GM06990 (cell line): ENCODE data around the gene SHCBP1L.

Source experiments
- DNase-seq: peaks from one replicate; pipeline ENCODE4 v3.0.0-alpha.2; 2011; ENCODE audit not compliant: insufficient read length; ENCODE audit errors: extremely low read depth
- H3K27me3 ChIP-seq: replicated peaks from 2 replicates; pipeline ENCODE4 v1.6.0; 2011; ENCODE audit warnings: low read length; ENCODE audit not compliant: control insufficient read depth, insufficient read depth
- H3K36me3 ChIP-seq: 2 replicates; pipeline ENCODE4 v1.5.1; 2011; ENCODE audit warnings: low read length; ENCODE audit not compliant: control insufficient read depth, insufficient read depth
- H3K4me3 ChIP-seq: replicated peaks from 2 replicates; pipeline ENCODE4 v1.5.1; 2011; ENCODE audit warnings: low read depth, mild to moderate bottlenecking, control low read depth, low read length
- CTCF ChIP-seq: IDR thresholded peaks from 2 replicates; pipeline ENCODE4 v1.5.1; 2011; ENCODE audit warnings: low read length, control low read depth, mild to moderate bottlenecking, inconsistent platforms; ENCODE audit not compliant: insufficient read depth, poor library complexity, severe bottlenecking

SHCBP1L gene

GRCh38 chr1:182952677-182953444, at the start of gene SHCBP1L:
TSS of gene SHCBP1L (minus strand) at chr1:182953166. CDS start at chr1:182953133, 33 bp downstream.
- Histone ChIP-seq H3K27me3 (no peaks in the 10 kb centered on the region), H3K4me3 (no peak within 1 kb of the TSS), H3K36me3 (no peaks in the 10 kb centered on the region)
- TF ChIP-seq CTCF: no peak
- peak; percentile 6 for DNase-seq

DNA sequence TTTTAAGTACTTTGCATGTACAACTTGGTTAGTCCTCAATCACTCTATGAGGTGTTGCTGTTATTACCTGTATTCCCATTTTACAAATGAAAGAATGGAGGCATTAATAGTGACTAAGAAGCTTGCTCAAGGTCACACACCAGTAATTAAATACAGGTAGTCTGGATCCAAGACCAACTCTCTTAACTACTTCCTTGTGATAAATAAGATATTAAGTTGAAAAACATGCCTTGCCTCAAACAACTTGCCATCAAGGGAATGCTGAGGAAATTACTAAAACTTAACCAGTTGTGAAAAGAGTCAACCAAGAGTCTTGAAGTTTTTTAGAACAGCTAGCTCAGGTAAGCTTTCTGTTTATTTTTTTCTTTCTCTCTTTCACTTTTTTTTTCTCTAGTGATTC, 49.3 kb upstream of the SHCBP1L start:
- no peak for DNase-seq
- H3K27me3 ChIP-seq: no peaks in the 10 kb centered on the region
- H3K36me3 ChIP-seq: no peaks in the 10 kb centered on the region
- no peak for TF ChIP-seq CTCF
- no peak overlapping the region for H3K4me3 ChIP-seq

- Histone ChIP-seq H3K4me3 (no peak overlapping the region), H3K36me3 (no peaks in the 10 kb centered on the region), H3K27me3 (no peaks in the 10 kb centered on the region)
- TF ChIP-seq CTCF: no peak
- DNase-seq: no peak
These were observed 47.4 kb upstream of the SHCBP1L start for GRCh38 chr1:183000167-183000962.

GRCh38 chr1:182998482-182998881, 45.5 kb upstream of the SHCBP1L start:
- H3K4me3 ChIP-seq: no peak overlapping the region
- no peaks in the 10 kb centered on the region for H3K36me3 ChIP-seq
- no peaks in the 10 kb centered on the region for H3K27me3 ChIP-seq
- no peak for TF ChIP-seq CTCF
- DNase-seq: no peak

DNA sequence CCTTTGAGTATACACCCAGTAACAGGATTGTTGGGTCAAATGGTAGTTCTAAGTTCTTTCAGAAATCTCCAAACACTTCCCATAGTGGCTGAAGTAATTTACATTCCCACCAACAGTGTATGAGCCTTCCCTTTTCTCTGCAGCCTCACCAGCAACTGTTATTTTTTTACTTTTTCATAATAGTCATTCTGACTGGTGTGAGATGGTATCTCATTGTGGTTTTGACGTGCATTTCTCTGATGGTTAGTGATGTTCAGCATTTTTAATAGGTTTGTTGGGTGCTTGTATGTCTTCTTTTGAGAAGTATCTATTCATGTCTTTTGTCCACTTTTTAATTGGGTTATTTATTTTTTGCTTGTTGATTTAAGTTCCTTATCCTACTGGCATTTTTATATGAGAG, 43.9 kb upstream of the SHCBP1L start:
- Histone ChIP-seq H3K27me3 (no peaks in the 10 kb centered on the region), H3K4me3 (no peak overlapping the region), H3K36me3 (no peaks in the 10 kb centered on the region)
- TF ChIP-seq CTCF: no peak
- DNase-seq: no peak
